ENCODE results near the gene ELMO1.
A peak's percentile ranks its signal among the peaks of the same experiment; 100 is the strongest.

Gene ELMO1

GRCh38 chr7:37255327-37255944 is 193.2 kb downstream of the ELMO1 start:
- WGBS (ENCODE audit: extremely low coverage, insufficient coverage, low lambda C conversion rate): no CpG with 5 or more reads among the region's 7 CpGs
- Histone ChIP-seq H2BK5ac (ENCODE audit: low read length) (no peak overlapping the region), H3K79me2 (ENCODE audit: control insufficient read depth, insufficient read depth, low read length) (no peaks in the 10 kb centered on the region), H3K36me3 (ENCODE audit: control insufficient read depth, insufficient read depth, low read length) (no peaks in the 10 kb centered on the region), H4K8ac (ENCODE audit: low read depth, low read length) (no peak overlapping the region), H3K56ac (ENCODE audit: low read length) (no peak overlapping the region), H3K23ac (ENCODE audit: low read length) (no peak overlapping the region), H3K27me3 (ENCODE audit: insufficient read depth, low read length, poor library complexity) (no peaks in the 10 kb centered on the region), H2BK120ac (ENCODE audit: low read depth, low read length) (no peak overlapping the region), H2BK15ac (replicated peaks; ENCODE audit: low read depth) (no peak overlapping the region), H3K79me1 (ENCODE audit: low read length) (no peaks in the 10 kb centered on the region), H3K18ac (ENCODE audit: low read length) (no peak overlapping the region), H3K4me3 (ENCODE audit: low read length) (no peak overlapping the region), H4K5ac (ENCODE audit: low read length) (no peak overlapping the region), H3K4me2 (ENCODE audit: low read length) (no peak overlapping the region), H3K27ac (ENCODE audit: low read depth, low read length) (no peak overlapping the region), H3K4ac (ENCODE audit: low read depth, low read length) (no peak overlapping the region), H2AK5ac (ENCODE audit: low read length) (no peak overlapping the region), H3K9ac (ENCODE audit: low read length) (no peak overlapping the region), H3K4me1 (ENCODE audit: control insufficient read depth, low read depth, low read length) (peaks cover 2% of the 10 kb centered on the region)
- no peak for DNase-seq

GRCh38 chr7:37251222-37251621 is 197.4 kb downstream of the ELMO1 start:
- no peak overlapping the region for H3K4me2 ChIP-seq (ENCODE audit: low read length)
- no peak overlapping the region for H2BK5ac ChIP-seq (ENCODE audit: low read length)
- H3K79me2 ChIP-seq (ENCODE audit: control insufficient read depth, insufficient read depth, low read length): no peaks in the 10 kb centered on the region
- no peak overlapping the region for H4K5ac ChIP-seq (ENCODE audit: low read length)
- H2BK120ac ChIP-seq (ENCODE audit: low read depth, low read length): no peak overlapping the region
- H3K36me3 ChIP-seq (ENCODE audit: control insufficient read depth, insufficient read depth, low read length): no peaks in the 10 kb centered on the region
- no peak for DNase-seq
- H3K9ac ChIP-seq (ENCODE audit: low read length): no peak overlapping the region
- H4K8ac ChIP-seq (ENCODE audit: low read depth, low read length): no peak overlapping the region
- no peaks in the 10 kb centered on the region for H3K79me1 ChIP-seq (ENCODE audit: low read length)
- H3K23ac ChIP-seq (ENCODE audit: low read length): no peak overlapping the region
- H3K4me1 ChIP-seq (ENCODE audit: control insufficient read depth, low read depth, low read length): peaks cover 5% of the 10 kb centered on the region
- H3K18ac ChIP-seq (ENCODE audit: low read length): no peak overlapping the region
- no peak overlapping the region for H2BK15ac ChIP-seq (replicated peaks; ENCODE audit: low read depth)
- H3K27ac ChIP-seq (ENCODE audit: low read depth, low read length): no peak overlapping the region
- no peaks in the 10 kb centered on the region for H3K27me3 ChIP-seq (ENCODE audit: insufficient read depth, low read length, poor library complexity)
- no peak overlapping the region for H3K4me3 ChIP-seq (ENCODE audit: low read length)
- no peak overlapping the region for H3K4ac ChIP-seq (ENCODE audit: low read depth, low read length)
- no peak overlapping the region for H2AK5ac ChIP-seq (ENCODE audit: low read length)
- no peak overlapping the region for H3K56ac ChIP-seq (ENCODE audit: low read length)

- H3K36me3 ChIP-seq (ENCODE audit: control insufficient read depth, insufficient read depth, low read length): no peaks in the 10 kb centered on the region
- DNase-seq: no peak
- H4K8ac ChIP-seq (ENCODE audit: low read depth, low read length): no peak overlapping the region
- peaks cover 5% of the 10 kb centered on the region for H3K4me1 ChIP-seq (ENCODE audit: control insufficient read depth, low read depth, low read length)
- no peak overlapping the region for H4K5ac ChIP-seq (ENCODE audit: low read length)
- no peak overlapping the region for H2BK120ac ChIP-seq (ENCODE audit: low read depth, low read length)
- no peaks in the 10 kb centered on the region for H3K79me2 ChIP-seq (ENCODE audit: control insufficient read depth, insufficient read depth, low read length)
- H3K79me1 ChIP-seq (ENCODE audit: low read length): no peaks in the 10 kb centered on the region
- H3K9ac ChIP-seq (ENCODE audit: low read length): no peak overlapping the region
- no peak overlapping the region for H3K4me3 ChIP-seq (ENCODE audit: low read length)
- H3K23ac ChIP-seq (ENCODE audit: low read length): no peak overlapping the region
- no peak overlapping the region for H2BK5ac ChIP-seq (ENCODE audit: low read length)
- no peak overlapping the region for H3K56ac ChIP-seq (ENCODE audit: low read length)
- no peak overlapping the region for H3K4ac ChIP-seq (ENCODE audit: low read depth, low read length)
- no peak overlapping the region for H3K18ac ChIP-seq (ENCODE audit: low read length)
- peak overlapping the region; percentile 85 for H2BK15ac ChIP-seq (replicated peaks; ENCODE audit: low read depth)
- no peaks in the 10 kb centered on the region for H3K27me3 ChIP-seq (ENCODE audit: insufficient read depth, low read length, poor library complexity)
- H3K4me2 ChIP-seq (ENCODE audit: low read length): no peak overlapping the region
- H2AK5ac ChIP-seq (ENCODE audit: low read length): no peak overlapping the region
- no peak overlapping the region for H3K27ac ChIP-seq (ENCODE audit: low read depth, low read length)
- no CpG with 5 or more reads among the region's 1 CpG for WGBS (ENCODE audit: extremely low coverage, insufficient coverage, low lambda C conversion rate)
These were observed 199.4 kb downstream of the ELMO1 start for GRCh38 chr7:37249240-37249639.

- DNase-seq: peak; percentile 98
- no peak overlapping the region for H3K9ac ChIP-seq (ENCODE audit: low read length)
- no peak overlapping the region for H3K4me3 ChIP-seq (ENCODE audit: low read length)
- no peaks in the 10 kb centered on the region for H3K36me3 ChIP-seq (ENCODE audit: control insufficient read depth, insufficient read depth, low read length)
- H3K18ac ChIP-seq (ENCODE audit: low read length): peak overlapping the region; percentile 75
- H3K27me3 ChIP-seq (ENCODE audit: insufficient read depth, low read length, poor library complexity): no peaks in the 10 kb centered on the region
- no peak overlapping the region for H3K23ac ChIP-seq (ENCODE audit: low read length)
- H3K27ac ChIP-seq (ENCODE audit: low read depth, low read length): peak overlapping the region; percentile 86
- no peak overlapping the region for H2AK5ac ChIP-seq (ENCODE audit: low read length)
- no peak overlapping the region for H2BK120ac ChIP-seq (ENCODE audit: low read depth, low read length)
- peak overlapping the region; percentile 72 for H2BK5ac ChIP-seq (ENCODE audit: low read length)
- no CpG with 5 or more reads among the region's 3 CpGs for WGBS (ENCODE audit: extremely low coverage, insufficient coverage, low lambda C conversion rate)
- no peak overlapping the region for H3K4me2 ChIP-seq (ENCODE audit: low read length)
- peak overlapping the region; percentile 80 for H3K56ac ChIP-seq (ENCODE audit: low read length)
- peaks cover 5% of the 10 kb centered on the region for H3K4me1 ChIP-seq (ENCODE audit: control insufficient read depth, low read depth, low read length)
- no peak overlapping the region for H4K8ac ChIP-seq (ENCODE audit: low read depth, low read length)
- no peaks in the 10 kb centered on the region for H3K79me1 ChIP-seq (ENCODE audit: low read length)
- no peak overlapping the region for H2BK15ac ChIP-seq (replicated peaks; ENCODE audit: low read depth)
- no peak overlapping the region for H3K4ac ChIP-seq (ENCODE audit: low read depth, low read length)
- H3K79me2 ChIP-seq (ENCODE audit: control insufficient read depth, insufficient read depth, low read length): no peaks in the 10 kb centered on the region
- H4K5ac ChIP-seq (ENCODE audit: low read length): no peak overlapping the region
These were observed 200.2 kb downstream of the ELMO1 start for GRCh38 chr7:37248396-37248861.

- Histone ChIP-seq H3K36me3 (ENCODE audit: control insufficient read depth, insufficient read depth, low read length) (no peaks in the 10 kb centered on the region), H3K23ac (ENCODE audit: low read length) (no peak overlapping the region), H2BK15ac (replicated peaks; ENCODE audit: low read depth) (no peak overlapping the region), H2BK5ac (ENCODE audit: low read length) (peak overlapping the region; percentile 35), H3K56ac (ENCODE audit: low read length) (peak overlapping the region; percentile 54), H3K27me3 (ENCODE audit: insufficient read depth, low read length, poor library complexity) (no peaks in the 10 kb centered on the region), H4K8ac (ENCODE audit: low read depth, low read length) (no peak overlapping the region), H3K18ac (ENCODE audit: low read length) (peak overlapping the region; percentile 75), H2AK5ac (ENCODE audit: low read length) (no peak overlapping the region), H3K4me1 (ENCODE audit: control insufficient read depth, low read depth, low read length) (peaks cover 5% of the 10 kb centered on the region), H3K4me3 (ENCODE audit: low read length) (no peak overlapping the region), H3K4ac (ENCODE audit: low read depth, low read length) (no peak overlapping the region), H4K5ac (ENCODE audit: low read length) (no peak overlapping the region), H3K4me2 (ENCODE audit: low read length) (no peak overlapping the region), H3K27ac (ENCODE audit: low read depth, low read length) (peak overlapping the region; percentile 86), H3K79me1 (ENCODE audit: low read length) (no peaks in the 10 kb centered on the region), H3K79me2 (ENCODE audit: control insufficient read depth, insufficient read depth, low read length) (no peaks in the 10 kb centered on the region), H2BK120ac (ENCODE audit: low read depth, low read length) (no peak overlapping the region), H3K9ac (ENCODE audit: low read length) (no peak overlapping the region)
- peak; percentile 91 for DNase-seq
- no CpG with 5 or more reads among the region's 2 CpGs for WGBS (ENCODE audit: extremely low coverage, insufficient coverage, low lambda C conversion rate)
These were observed 200.8 kb downstream of the ELMO1 start for GRCh38 chr7:37247861-37248260.

GRCh38 chr7:37245590-37245989 is 203.1 kb downstream of the ELMO1 start:
- Histone ChIP-seq H3K18ac (ENCODE audit: low read length) (no peak overlapping the region), H2BK15ac (replicated peaks; ENCODE audit: low read depth) (no peak overlapping the region), H3K23ac (ENCODE audit: low read length) (no peak overlapping the region), H4K5ac (ENCODE audit: low read length) (no peak overlapping the region), H2BK120ac (ENCODE audit: low read depth, low read length) (no peak overlapping the region), H3K4me2 (ENCODE audit: low read length) (no peak overlapping the region), H4K8ac (ENCODE audit: low read depth, low read length) (no peak overlapping the region), H3K36me3 (ENCODE audit: control insufficient read depth, insufficient read depth, low read length) (no peaks in the 10 kb centered on the region), H3K4me3 (ENCODE audit: low read length) (no peak overlapping the region), H3K56ac (ENCODE audit: low read length) (no peak overlapping the region), H2AK5ac (ENCODE audit: low read length) (no peak overlapping the region), H3K27me3 (ENCODE audit: insufficient read depth, low read length, poor library complexity) (no peaks in the 10 kb centered on the region), H3K9ac (ENCODE audit: low read length) (no peak overlapping the region), H3K4ac (ENCODE audit: low read depth, low read length) (no peak overlapping the region), H2BK5ac (ENCODE audit: low read length) (no peak overlapping the region), H3K27ac (ENCODE audit: low read depth, low read length) (no peak overlapping the region), H3K79me1 (ENCODE audit: low read length) (no peaks in the 10 kb centered on the region), H3K79me2 (ENCODE audit: control insufficient read depth, insufficient read depth, low read length) (no peaks in the 10 kb centered on the region), H3K4me1 (ENCODE audit: control insufficient read depth, low read depth, low read length) (peaks cover 5% of the 10 kb centered on the region)
- DNase-seq: no peak
- WGBS (ENCODE audit: extremely low coverage, insufficient coverage, low lambda C conversion rate): no CpG with 5 or more reads among the region's 5 CpGs
